HEK293 (cell line): Measurements from ENCODE around the gene SCIN.

Experiments
- CTCF ChIP-seq: fragments of 450-650 bp; formaldehyde crosslinking; IDR thresholded peaks from 2 replicates; pipeline ENCODE4 v1.5.1; 2016; ENCODE audit warnings: missing biosample characterization, missing genetic modification characterization
- GLI2 ChIP-seq: fragments of 450-650 bp; formaldehyde crosslinking; IDR thresholded peaks from 2 replicates; pipeline ENCODE4; 2017; ENCODE audit warnings: missing biosample characterization, missing genetic modification characterization, low read depth, borderline replicate concordance
- KLF10 ChIP-seq: fragments of 450-650 bp; IDR thresholded peaks from 2 replicates; pipeline ENCODE4 v1.5.1; 2018; ENCODE audit warnings: missing biosample characterization, mild to moderate bottlenecking, missing genetic modification characterization
- WT1 ChIP-seq: fragments of 450-650 bp; formaldehyde crosslinking; IDR thresholded peaks from 2 replicates; pipeline ENCODE4 v1.5.1; 2016; ENCODE audit warnings: missing biosample characterization, missing genetic modification characterization
- ZBTB26 ChIP-seq: fragments of 450-650 bp; formaldehyde crosslinking; optimal IDR thresholded peaks from 2 replicates; pipeline ENCODE3; 2016; ENCODE audit warnings: missing biosample characterization, mild to moderate bottlenecking, missing genetic modification characterization
- ZBTB48 ChIP-seq: fragments of 450-650 bp; formaldehyde crosslinking; IDR thresholded peaks from 2 replicates; pipeline ENCODE4 v1.5.1; 2016; ENCODE audit warnings: missing biosample characterization, missing genetic modification characterization
- ZBTB49 ChIP-seq: fragments of 450-650 bp; formaldehyde crosslinking; IDR thresholded peaks from 2 replicates; pipeline ENCODE4 v1.5.1; 2016; ENCODE audit warnings: missing biosample characterization, missing genetic modification characterization, low read depth
- ZNF133 ChIP-seq: fragments of 450-650 bp; formaldehyde crosslinking; IDR thresholded peaks from 2 replicates; pipeline ENCODE4 v1.5.1; 2016; ENCODE audit warnings: missing biosample characterization, missing genetic modification characterization
- ZNF157 ChIP-seq: fragments of 450-650 bp; formaldehyde crosslinking; IDR thresholded peaks from 2 replicates; pipeline ENCODE4 v1.5.1; 2016; ENCODE audit warnings: missing biosample characterization, missing genetic modification characterization
- ZNF19 ChIP-seq: fragments of 450-650 bp; formaldehyde crosslinking; IDR thresholded peaks from 2 replicates; pipeline ENCODE4; 2016; ENCODE audit warnings: missing biosample characterization, missing genetic modification characterization, low read depth
- ZNF26 ChIP-seq: fragments of 450-650 bp; formaldehyde crosslinking; IDR thresholded peaks from 2 replicates; pipeline ENCODE4 v1.5.1; 2016; ENCODE audit warnings: missing biosample characterization, missing genetic modification characterization
- ZNF350 ChIP-seq: fragments of 450-650 bp; formaldehyde crosslinking; IDR thresholded peaks from 2 replicates; pipeline ENCODE4 v1.5.0; 2017; ENCODE audit warnings: missing biosample characterization, mild to moderate bottlenecking, missing genetic modification characterization
- ZNF747 ChIP-seq: fragments of 450-650 bp; formaldehyde crosslinking; IDR thresholded peaks from 2 replicates; pipeline ENCODE4 v1.5.1; 2016; ENCODE audit warnings: missing biosample characterization, missing genetic modification characterization
- TF ChIP-seq, protein P1 (sequence below): fragments of 450-650 bp; formaldehyde crosslinking; IDR thresholded peaks from 2 replicates; pipeline ENCODE4 v1.5.1; 2016; ENCODE audit warnings: missing biosample characterization, missing genetic modification characterization, borderline replicate concordance

DNA sequence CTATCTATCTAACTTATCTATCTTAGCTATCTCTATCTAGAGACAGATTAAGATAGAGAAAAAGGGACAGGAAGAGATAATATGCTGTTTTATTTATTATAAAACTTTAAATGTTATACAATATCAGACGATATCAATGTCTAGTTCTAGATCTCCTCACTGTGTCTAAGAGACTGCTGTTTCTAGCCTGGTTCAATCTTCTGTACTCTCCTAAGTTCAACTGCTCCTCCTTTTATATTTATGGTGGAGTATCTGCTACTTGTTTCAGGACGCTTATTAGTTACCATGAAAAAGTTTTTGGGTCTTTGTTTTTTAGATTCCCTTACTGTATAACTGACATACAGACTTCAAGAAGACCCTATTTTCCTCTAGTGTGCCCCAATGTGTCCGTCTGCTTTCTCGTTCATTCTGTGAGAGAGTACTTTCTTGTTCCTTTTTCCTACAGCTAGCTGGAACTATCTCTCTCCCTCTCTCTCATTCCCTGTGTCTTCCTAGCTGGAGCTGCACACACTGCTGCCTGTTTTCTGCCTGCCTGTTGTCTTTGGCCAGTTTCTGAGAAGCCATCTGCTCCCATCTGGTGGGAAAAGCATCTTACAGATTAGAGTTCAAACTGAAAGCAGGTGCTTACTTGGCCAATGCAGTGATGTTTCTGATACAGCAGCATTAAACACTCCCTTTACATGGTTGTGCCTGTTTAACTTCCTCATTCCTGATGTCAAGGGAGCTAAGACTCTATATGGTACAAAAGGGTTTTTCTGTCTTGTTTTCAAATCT lies 67.5 kb downstream of the SCIN start:
- TF ChIP-seq CTCF (tag by site-specific recombination) = no peak
- no peak for TF ChIP-seq WT1
- no peak for TF ChIP-seq ZBTB48
- TF ChIP-seq ZNF350 (tag by site-specific recombination) = no peak
- TF ChIP-seq ZNF747 (tag by site-specific recombination) = no peak
- no peak for TF ChIP-seq ZNF26
- no peak for TF ChIP-seq ZNF133 (tag by site-specific recombination)
- TF ChIP-seq ZBTB49 (tag by site-specific recombination) = no peak
- no peak for TF ChIP-seq KLF10 (tag by site-specific recombination)
- no peak for TF ChIP-seq ZNF19 (tag by site-specific recombination)
- no peak for TF ChIP-seq GLI2 (tag by site-specific recombination)
- no peak for TF ChIP-seq ZNF157 (tag by site-specific recombination)
- TF ChIP-seq, protein P1, sequence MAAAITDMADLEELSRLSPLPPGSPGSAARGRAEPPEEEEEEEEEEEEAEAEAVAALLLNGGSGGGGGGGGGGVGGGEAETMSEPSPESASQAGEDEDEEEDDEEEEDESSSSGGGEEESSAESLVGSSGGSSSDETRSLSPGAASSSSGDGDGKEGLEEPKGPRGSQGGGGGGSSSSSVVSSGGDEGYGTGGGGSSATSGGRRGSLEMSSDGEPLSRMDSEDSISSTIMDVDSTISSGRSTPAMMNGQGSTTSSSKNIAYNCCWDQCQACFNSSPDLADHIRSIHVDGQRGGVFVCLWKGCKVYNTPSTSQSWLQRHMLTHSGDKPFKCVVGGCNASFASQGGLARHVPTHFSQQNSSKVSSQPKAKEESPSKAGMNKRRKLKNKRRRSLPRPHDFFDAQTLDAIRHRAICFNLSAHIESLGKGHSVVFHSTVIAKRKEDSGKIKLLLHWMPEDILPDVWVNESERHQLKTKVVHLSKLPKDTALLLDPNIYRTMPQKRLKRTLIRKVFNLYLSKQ (tag by site-specific recombination) = no peak
- TF ChIP-seq ZBTB26 (tag by site-specific recombination) = no peak
